CD1c-positive myeloid dendritic cell (primary cell): ENCODE measurements around the gene OSBPL7.

ENCODE experiments used
- DNase-seq: peaks from one replicate; pipeline ENCODE4 v3.0.0-alpha.2; 2016; ENCODE audit errors: extremely low spot score

Gene OSBPL7

DNA sequence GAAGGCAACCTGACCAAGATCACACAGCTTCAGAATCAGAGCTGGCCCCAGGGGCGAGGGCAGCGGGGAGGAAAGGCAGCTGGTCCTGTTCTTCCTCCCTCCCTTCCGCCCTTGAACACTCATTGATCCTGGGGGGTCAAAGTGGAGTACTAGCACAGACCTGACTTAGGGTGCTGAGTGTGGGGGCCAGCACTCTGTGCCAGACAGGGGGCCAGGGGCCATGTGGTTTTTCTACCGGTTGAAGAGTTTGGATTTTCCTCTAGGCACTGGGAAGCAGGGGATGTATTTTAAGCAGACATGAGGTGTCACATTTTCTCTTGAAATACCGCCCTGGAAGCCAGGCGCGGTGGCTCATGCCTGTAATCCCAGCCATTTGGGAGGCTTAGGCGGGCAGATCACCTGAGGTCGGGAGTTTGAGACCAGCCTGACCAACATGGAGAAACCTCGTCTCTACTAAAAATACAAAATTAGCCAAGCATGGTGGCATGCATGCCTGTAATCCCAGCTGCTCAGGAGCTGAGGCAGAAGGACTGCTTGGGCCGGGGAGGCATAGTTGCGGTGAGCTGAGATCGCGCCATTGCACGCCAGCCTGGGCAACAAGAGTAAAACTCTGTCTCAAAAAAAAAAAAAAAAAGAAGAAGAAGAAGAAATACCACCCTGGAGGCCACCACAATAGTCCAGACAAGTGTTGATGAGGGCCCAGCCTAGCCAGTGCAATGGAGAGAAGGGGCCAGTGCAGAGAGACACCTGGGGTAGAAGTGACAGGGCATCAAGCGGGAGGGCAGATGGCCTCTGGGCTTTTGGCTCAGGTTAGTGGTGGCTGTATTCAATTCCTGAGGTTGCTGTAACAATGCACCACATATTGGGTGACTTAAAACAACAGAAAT lies 15.3 kb downstream of the OSBPL7 start:
- no peak for DNase-seq

DNA sequence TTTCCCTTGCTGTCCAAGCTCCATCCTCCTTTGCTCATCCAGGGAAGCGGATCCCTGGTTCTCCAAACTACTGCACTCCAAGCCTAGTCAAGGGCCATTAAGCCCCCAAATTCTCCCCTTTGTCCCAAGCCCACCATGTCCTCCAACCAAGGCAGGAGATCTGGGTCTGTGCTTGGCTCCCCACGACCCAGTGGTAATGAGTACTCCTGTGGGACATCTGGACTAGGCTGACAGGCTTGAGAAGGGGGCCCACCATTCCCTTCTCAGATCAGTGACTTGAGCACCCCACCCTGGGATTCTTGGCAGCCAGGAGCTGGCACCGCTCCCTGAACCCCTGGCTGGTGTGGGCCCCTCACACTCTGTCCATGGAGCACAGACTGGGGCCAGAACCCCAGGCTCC lies 17.1 kb downstream of the OSBPL7 start:
- no peak for DNase-seq

DNA sequence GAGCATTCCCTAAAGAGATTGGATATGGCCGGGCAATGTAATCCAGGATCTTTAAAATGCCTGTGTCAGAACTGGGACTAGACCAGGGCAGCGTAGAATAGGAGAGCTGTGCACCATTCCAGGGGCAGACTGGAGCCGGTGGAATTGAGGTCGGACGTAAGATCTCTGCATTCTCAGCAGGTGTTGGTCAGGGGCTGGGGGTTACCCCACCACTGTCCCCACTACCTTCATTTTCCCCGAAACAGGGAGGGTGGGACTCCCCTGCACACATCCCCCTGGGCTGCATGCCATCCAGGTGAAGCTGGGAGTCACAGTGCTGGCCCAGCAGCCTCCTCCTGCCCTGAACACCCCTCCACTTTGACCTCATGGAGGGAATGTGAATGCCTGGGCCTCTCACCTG lies 17.8 kb downstream of the OSBPL7 start:
- no peak for DNase-seq

DNA sequence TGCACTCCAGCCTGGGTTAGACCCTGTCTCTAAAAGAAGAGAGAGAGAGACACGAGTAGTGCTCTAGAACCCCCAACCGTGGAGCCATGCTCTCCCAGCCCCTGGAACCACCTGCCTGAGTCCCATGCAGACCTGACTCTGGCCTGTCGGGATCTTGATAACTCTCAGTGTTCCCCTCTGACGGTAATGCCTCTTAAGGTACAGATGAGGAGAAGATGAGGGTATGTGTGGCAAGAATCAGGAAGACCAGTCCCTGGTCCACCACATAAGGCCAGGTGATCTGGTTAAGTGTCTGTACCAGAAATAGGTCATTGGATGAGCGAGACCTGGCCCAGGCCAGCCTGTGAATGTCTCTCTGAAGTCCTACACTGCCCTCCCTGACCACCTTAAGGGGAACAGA lies 18.4 kb downstream of the OSBPL7 start:
- no peak for DNase-seq

DNA sequence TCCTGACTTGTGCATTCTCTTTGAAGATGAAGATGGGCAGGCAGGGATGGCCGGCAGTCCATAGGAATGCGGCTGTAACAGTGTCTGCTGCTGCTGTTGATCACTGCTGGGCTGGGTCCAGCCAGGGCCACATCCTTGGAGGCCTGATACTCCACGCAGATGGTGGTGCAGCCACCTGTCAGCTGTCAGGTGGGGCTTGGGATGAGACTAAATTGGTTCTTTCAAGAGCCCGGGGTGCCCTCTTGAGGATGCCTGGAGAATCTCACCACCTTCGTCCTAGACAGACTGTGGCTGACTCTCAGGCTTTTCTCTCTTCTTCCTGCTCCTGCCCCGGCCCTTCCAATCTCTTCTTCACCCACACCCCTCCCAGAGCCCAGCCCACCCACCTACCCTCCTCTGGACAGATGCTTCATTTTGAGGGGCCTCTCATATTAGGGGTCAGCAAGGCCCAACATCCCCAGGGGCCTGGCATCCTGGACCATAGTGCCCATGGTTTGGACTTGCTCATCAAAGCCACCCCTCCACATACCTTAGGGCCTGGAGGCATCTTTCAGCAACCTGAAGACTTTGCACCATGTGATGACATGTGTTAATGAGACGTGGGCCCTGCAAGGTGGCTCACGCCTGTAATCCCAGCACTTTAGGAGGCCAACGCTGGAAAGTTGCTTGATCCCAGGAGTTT lies 19.1 kb downstream of the OSBPL7 start:
- DNase-seq, result peak; percentile 39

DNA sequence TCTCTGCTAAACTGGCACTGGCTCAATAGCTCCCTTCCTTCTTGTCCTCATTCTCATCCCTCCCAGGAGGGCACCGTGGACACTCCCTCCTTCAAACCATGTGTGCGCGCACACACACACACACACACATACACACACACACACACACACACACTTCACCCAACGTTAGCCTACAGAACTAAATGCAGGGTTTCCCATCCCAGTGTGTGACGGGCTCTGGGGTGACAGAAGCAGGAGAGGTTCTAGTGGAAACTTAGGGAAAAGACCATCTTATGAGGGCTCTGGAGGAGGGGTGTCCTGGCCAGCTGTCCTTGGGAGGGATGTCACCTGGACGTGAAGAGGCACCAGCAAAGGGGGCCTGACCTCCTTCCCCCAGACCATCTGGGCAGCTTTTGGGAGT lies 19.7 kb downstream of the OSBPL7 start:
- no peak for DNase-seq

DNA sequence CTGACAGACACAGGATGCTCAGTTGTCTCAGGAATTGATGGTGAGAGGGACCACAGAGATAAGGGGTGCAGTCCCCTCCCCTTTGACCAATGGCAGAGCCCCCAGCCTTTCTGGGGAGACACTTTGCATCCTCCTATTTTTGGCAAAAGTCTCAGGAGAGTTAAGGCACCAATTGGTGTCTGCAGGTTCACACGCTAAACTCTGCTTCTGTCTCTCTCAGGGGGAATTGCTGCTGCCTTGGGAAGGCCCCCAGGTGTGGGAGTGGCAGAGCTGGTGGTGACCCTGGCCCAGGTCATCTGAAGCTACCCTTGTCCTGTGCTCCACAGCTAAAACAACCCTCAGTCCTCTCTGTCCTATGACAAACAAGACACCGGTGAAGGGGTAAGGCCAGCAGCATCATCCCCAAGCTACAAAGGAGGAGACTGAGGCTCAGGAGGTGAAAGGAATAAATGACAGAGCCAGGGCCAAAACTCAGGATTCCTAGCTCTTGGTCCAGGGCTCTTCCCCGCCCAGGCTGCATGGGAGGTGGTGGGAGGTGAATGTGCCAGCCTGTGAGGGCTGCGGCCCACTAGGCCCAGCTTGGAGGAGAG lies 20.3 kb downstream of the OSBPL7 start:
- no peak for DNase-seq

DNA sequence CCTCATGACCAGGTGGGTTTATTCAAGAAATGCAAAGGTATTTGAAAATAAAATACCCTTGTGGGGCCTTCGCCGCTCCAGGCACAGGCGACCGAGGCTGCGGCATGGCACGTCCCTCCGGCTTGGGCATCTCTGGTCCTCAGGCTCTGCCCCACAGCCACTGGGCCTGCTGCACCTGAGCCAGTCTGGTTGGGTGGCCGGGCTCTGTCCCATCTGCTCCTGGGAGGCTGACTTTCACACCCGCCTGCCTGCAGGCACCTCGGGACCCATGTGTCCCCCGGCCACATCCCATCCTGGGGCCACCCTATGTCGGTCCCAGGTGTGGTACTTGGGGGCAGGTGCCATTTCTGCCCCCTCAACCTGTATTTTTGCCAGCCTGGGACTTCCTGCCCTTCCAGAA lies 20.9 kb downstream of the OSBPL7 start:
- DNase-seq, result no peak

DNA sequence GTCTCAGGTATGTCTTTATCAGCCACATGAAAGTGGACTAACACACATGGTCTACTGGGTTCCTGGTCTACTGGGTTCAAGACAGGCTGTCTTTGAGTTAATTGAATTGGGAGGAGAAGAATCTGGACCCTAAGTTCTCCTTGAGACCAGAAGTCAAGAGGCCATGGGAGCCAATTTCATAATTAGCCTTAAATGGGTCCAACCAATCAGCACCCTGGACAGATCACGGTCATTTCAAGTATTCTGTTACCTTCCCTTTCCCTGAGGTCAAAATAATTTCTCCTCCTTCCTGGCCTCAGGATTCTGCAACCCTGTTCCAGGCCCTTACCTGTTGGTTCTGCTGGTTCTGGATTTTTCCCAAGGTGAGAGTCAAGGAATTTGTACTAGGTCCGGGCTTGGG lies 23.8 kb downstream of the OSBPL7 start:
- no peak for DNase-seq

DNA sequence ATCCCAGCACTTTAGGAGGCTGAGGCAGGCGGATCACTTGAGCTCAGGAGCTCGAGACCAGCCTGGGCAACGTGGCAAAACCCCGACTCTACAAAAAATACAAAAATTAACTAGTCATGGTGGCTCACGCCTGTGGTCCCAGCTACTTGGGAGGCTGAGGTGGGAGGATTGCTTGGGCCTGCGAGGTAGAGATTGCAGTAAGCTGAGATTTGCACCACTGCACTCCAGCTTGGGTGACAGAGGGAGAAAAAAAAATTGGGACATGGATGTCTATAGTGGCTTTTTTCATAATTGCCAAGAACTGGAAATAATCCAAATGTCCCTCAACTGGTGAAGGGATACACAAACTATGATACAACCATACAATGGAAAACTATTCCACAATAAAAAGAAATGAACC lies 28.6 kb downstream of the OSBPL7 start:
- no peak for DNase-seq

DNA sequence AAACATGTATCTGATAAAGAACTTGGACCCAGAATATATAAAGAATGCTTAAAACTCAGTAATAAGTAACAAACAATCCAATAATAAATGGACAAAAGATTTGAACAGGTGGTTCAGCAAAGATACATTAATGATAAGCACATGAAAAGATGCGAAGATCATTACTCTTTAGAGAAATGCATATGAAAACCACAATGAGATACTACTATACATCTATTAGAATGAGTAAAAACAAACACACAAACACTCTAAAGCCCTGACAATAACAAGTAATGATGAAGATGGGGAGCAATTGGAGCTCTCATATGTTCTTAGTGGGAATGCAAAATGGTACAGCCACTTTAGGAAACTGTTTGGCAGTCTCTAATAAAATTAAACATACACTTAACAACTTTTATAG lies 29.1 kb downstream of the OSBPL7 start:
- no peak for DNase-seq

DNA sequence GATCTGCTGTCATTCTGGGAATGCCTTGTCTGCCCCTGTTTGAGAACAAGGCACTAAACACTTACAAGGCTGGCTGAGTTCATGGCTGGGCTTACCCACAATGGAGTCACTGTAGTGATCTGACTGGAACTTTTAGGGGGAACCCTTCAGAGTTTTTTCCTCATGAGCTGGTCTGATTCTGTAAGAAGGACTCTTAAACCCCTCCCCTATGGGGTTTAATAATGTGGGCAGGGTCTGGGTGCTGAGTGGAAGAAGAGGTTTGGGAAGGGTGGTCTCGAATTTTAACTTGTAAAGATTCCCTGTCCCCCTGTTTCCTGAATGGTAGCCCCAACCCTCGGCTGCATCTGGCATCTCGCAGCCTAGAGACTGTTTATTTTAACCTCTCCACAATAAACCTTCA lies 30.6 kb downstream of the OSBPL7 start:
- DNase-seq, result no peak

DNA sequence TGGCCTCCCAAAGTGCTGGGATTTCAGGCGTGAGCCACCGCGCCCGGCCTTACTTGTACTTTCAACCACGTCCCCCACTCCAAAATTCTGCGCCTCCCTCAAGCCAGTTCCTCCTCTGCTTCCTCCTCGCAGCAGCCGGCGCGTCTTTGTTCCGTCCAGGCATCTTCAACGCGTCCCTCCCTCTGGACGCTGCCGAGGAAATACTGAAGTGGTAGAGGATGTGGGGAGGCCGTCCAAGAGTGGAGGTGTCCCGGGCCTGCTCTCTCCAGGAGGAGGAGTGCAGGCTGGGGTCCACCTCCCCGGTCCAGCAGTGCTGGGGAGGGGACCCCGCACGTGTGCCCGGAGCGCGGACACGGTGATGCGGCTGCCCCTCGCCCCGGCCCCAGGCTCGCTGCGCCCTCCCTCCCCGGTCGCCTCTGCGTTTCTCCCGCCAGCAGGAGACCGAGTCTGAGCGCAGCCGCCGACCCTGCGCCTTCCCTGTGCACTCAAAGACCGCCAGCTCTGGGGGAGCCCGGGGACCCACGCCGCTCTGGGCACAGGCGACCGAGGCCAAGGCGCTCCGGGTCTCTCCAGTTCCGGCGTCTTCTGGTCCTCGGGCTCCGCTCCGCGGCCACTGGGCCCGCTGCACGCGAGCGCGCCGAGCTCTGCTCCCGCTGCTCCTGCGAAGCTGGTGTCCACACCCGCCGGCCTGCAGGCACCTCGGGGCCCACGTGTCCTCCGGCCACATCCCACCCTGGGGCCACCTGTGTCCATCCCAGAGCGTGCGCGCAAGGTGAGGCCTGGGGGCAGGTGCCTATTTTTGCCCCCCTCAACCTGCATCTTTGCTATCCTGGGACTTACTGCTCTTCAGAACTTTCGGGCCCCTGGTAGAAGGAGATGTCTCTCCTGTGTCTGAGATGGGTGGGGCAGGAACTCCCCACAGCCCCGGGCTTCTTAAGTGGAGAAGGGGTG lies 31.7 kb downstream of the OSBPL7 start:
- peak; percentile 50 for DNase-seq

DNA sequence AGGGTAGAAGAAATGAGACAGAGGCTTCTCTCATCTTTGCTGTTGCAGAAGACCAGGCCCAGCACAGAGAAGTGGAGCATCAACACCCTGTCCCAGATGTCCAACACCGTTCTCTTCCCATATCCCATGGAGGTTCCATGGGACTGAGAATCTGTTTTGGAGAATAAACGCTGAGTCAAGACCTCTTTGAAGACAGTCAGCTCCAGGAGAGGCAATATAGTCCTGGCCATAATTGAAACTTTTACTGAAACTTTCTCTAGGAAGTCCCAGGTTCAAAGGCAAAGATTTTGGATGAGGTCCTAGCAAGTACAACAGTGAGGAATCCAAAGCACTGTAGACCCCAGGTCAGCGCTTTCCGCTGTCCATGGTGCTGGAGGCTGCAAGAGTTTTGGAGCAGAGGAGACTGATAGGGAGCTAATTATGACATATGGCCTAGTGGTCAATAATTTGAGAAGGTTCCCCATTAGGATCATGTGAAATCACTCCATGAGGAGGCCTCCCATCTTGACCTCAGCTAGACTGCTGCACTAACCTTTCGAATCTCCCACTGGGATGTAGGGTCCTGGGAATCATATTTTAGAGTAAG lies 36.0 kb downstream of the OSBPL7 start:
- DNase-seq, result no peak

DNA sequence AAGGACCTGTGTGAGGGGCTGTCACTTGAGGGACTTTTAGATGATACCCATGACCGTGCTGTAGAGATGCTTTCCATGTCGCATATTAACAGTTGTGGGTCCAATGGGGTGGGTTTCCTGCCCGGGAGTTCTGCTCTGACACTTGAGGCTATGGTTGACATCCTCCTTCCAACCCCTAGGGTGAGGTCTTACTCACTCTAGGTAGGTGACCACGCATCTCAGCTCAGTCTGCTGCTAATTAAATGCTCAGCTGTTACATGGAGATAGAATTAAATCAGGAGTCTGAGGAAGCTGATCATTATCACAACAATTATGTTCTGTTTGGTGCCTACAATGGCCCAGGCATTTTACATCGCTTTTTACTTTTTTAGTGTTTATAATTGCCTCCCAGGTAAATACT lies 40.2 kb downstream of the OSBPL7 start:
- no peak for DNase-seq

DNA sequence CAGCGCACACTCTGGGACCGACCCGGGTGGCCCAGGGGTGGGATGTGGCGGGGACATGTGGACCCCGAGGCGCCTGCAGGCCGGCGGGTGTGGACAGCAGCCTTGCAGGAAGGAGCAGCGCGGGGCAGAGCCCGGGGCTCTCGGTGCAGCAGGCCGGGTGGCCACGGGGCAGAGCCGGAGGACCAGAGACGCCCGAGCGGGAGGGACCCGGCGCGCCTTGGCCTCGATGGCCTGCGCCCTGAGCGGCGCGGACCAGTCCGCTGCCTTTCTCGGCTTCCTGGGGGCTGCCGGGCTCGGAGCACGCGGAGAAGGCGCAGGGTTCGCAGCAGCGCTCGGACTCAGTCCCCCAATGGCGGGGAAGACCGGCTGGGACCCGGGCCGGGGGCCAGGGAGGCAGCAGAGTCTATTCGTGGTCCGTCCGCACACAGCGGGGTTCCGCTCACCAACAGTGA lies 43.4 kb downstream of the OSBPL7 start:
- no peak for DNase-seq

DNA sequence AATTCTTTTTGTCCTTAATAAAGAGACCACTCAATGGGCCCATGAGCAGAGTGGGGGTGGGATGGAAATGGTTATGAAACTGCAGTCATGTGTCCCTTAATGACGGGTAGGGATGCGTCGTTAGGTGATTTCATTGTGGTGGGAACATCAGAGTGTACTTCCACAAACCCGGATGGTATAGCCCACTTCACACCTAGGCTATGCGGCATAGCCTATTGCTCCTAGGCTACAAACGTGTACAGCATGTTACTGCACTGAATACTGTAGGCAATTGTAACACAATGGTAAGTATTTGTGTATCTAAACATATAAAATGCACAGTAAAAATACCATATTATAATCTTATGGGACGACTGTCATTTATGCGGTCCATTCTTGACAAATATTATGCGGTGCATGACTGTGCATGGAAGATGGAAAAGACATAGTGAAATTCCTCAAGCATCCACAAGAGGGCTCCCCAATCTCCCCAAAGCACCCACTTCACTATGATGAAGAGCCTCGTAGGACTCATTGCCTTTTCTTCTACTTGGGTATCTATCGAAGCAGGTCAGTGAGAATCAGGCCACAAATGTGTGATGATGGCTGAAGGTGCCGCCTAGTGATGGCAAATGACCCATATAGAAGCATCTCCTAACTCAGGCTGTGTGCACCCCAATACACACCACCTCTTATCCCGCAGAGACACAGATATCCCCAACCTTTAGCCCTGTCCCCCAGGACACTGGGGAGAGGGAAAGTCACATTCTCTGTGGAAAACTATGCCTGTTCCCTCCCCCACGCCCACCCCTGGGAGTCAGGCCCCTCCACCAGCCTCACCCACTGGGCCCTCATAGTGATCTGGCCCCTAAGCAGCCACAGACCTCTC lies 45.0 kb downstream of the OSBPL7 start:
- DNase-seq, result peak; percentile 65

DNA sequence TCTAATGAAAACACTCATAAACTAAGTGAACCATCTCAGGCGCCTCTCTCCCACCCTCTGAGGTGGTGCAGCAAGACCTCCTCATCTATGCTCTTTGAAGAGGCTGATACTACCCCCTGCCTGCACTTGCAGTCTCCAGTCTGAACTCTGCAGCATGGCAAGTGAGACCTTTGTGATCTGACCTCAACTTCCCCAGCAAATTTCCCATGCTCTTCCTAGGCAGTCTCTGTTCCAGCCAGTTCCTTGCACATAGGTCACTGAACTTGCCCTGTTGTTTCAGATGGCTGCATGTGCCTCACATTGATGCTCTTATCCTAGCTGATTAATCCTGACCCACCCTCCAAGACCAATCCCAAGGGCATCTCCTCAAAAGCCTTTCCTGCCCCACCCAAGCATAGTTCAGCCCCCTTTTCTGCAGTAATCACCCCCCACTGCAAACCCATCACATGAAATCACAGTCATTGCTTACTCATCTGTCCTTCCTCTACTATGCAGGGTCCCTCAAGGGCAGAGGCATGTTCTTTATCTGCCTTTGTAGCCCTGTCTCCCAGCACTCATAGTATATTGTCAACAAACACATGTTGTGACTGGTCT lies 46.5 kb downstream of the OSBPL7 start:
- no peak for DNase-seq

DNA sequence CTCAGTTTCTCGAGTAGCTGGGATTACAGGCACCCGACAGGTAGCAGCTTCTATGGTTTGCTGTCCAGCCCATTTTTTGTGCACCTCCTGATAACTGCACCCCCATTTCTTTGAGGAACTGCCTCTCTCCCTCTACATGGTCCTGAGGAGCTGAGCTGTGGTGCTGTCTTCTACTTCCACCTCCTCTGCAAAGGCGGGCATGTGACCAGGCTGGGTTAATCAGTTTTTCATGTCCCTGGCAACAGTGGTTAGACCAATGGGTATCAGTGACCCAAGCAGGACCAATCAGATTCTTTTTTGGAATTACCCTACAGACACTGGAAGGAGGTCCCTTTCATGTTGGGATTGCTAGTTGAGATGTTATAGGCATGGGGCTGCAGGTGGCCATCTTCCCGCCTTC lies 47.3 kb downstream of the OSBPL7 start:
- DNase-seq, result peak; percentile 32

DNA sequence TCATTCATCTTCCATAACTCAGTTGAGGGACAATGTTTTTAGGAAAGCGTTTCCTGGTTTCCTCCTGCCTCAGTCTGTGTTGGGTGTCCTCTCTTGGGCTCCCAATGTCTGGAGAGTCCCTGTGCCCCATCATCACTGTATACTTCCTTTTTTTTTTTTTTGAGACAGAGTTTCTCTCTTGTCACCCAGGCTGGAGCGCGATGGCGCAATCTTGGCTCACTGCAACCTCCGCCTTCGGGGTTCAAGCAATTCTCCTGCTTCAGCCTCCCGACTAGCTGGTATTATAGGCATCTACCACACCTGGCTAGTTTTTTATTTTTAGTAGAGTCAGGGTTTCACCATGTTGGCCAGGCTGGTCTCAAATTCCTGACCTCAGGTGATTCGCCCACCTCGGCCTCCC lies 47.9 kb downstream of the OSBPL7 start:
- DNase-seq, result peak; percentile 46
